ENCODE results near the gene BAD. TPM values are rescaled to one million over a fixed set of nuclear protein-coding genes. Genes with fewer than 3 reads are reported as not detected.

BAD gene
- total and polyA plus RNA-seq, 2 of the 13 experiments (the other 11 are each of a cell fraction or from before 2014, with no cell fraction given): 17.9 to 28.5 TPM

- no peak for TF ChIP-seq RBFOX2 (IDR thresholded peaks at IDR 0.05; ENCODE audit: low read depth, low read length)
- no peak for TF ChIP-seq XRCC5 (optimal IDR thresholded peaks at IDR 0.05; ENCODE audit: low read length)
- no peak for TF ChIP-seq SNAI1 (CRISPR knock-in tag; IDR thresholded peaks at IDR 0.05; ENCODE audit: borderline replicate concordance)
- no peak for TF ChIP-seq BHLHE40 (IDR thresholded peaks at IDR 0.05; ENCODE audit: low read length)
- TF ChIP-seq RAD51 (IDR thresholded peaks at IDR 0.05; ENCODE audit: borderline replicate concordance): no peak
- peak in 1 of 2 experiments; percentile 9; a peak in 1 of 4 replicates for TF ChIP-seq POLR2A (IDR thresholded peaks at IDR 0.05; ENCODE audit: insufficient read depth in 1 of 2, low read depth in 2 of 2, low read length in 2 of 2)
- no peak for TF ChIP-seq NFYC (CRISPR knock-in tag; IDR thresholded peaks at IDR 0.05)
- TF ChIP-seq ZFY (CRISPR knock-in tag; IDR thresholded peaks at IDR 0.05): peak; percentile 3; the same call in 1 of the 2 replicates
- 0 out of 2 replicates have a peak, but pooled peaks have one; percentile 15 for TF ChIP-seq SIN3A (IDR thresholded peaks at IDR 0.05; ENCODE audit: borderline replicate concordance, low read depth, low read length)
- TF ChIP-seq THAP7 (CRISPR knock-in tag; IDR thresholded peaks at IDR 0.05): 0 out of 2 replicates have a peak, but pooled peaks have one; percentile 9
- TF ChIP-seq AHR (CRISPR knock-in tag; IDR thresholded peaks at IDR 0.05): 0 out of 2 replicates have a peak, but pooled peaks have one; percentile 6
These were observed 22.1 kb upstream of the BAD start (continued) for GRCh38 chr11:64306563-64306875.

- CTCF ChIA-PET (ENCODE audit: low intra/inter-chr PET ratio, low total read pairs): interaction anchor here (1.2 kb wide), 1 partner anchor 49 kb away, joined by 3 read pairs; no protein-coding TSS in a partner anchor
- POLR2A ChIA-PET: interaction anchor here (1.0 to 5.5 kb wide), 11 partner anchors 11 to 120 kb away, joined by 3 to 103 read pairs (median 10); partner anchors contain the start of genes BAD, GPR137, NUDT22 and PLCB3
- no peak overlapping the region for H2AFZ ChIP-seq (ENCODE audit: low read length)
- no peaks in the 10 kb centered on the region; a peak in 1 of 5 replicates for H3K27me3 ChIP-seq (ENCODE audit: control insufficient read depth in 1 of 2, insufficient read depth in 2 of 2, low read length in 2 of 2)
- peak; percentile 70 for FAIRE-seq
- H3K4me3 ChIP-seq (replicated peaks in 1 of 3; ENCODE audit: insufficient read depth in 1 of 3, low read depth in 2 of 3, low read length in 3 of 3): peak overlapping the region; percentile 66 to 85 (median 68)
- in situ Hi-C loops (cut with HindIII; ENCODE audit: extremely low pct_ligation_motif_present, low pct_unique_long_range_greater_than_20kb): no loop called here
- TSS peak; percentile 79 for BruUV-seq (replicated peaks)
- peak; percentile 48 for ATAC-seq
- H4K20me1 ChIP-seq (ENCODE audit: insufficient read depth, low read length): no peaks in the 10 kb centered on the region
- H3K36me3 ChIP-seq (replicated peaks in 1 of 2; ENCODE audit: control insufficient read depth in 1 of 2, insufficient read depth in 2 of 2, low read length in 2 of 2): no peaks in the 10 kb centered on the region
- peaks cover 66% of the 10 kb centered on the region for H3K4me1 ChIP-seq (ENCODE audit: insufficient read depth, low read length)
- intact Hi-C loops (cut with micrococcal nuclease; ENCODE audit: unreplicated experiment): loop anchor here (2.0 to 10.0 kb wide), 2 partner anchors 35 to 121 kb away; partner anchors contain the start of gene STIP1
- peak overlapping the region; percentile 97 for H3K4me2 ChIP-seq (ENCODE audit: low read depth, low read length)
- 0% methylated on average over 23 of the region's 71 CpGs for WGBS (ENCODE audit: low lambda C conversion rate)
- peak overlapping the region; percentile 81 for H3K9ac ChIP-seq (ENCODE audit: insufficient read depth, low read depth, low read length)
- peaks cover 15% of the 10 kb centered on the region for H3K79me2 ChIP-seq (ENCODE audit: insufficient read depth, low read length)
- DNase-seq (ENCODE audit: low spot score): peak; percentile 77
- no peaks in the 10 kb centered on the region for H3K9me3 ChIP-seq (ENCODE audit: low read length)
- peak overlapping the region; percentile 82 for H3K27ac ChIP-seq (ENCODE audit: extremely low read length, insufficient read depth, low read length)
- TF ChIP-seq SRSF1 (optimal IDR thresholded peaks at IDR 0.05; ENCODE audit: low read depth, low read length) (no peak), ZNF282 (IDR thresholded peaks at IDR 0.05; ENCODE audit: partially characterized antibody) (no peak), SRSF9 (IDR thresholded peaks at IDR 0.05; ENCODE audit: borderline replicate concordance, insufficient read depth, low read depth, low read length, poor library complexity, severe bottlenecking) (no peak), KAT8 (CRISPR knock-in tag; IDR thresholded peaks at IDR 0.05) (peak; percentile 76), ZIK1 (CRISPR knock-in tag; IDR thresholded peaks at IDR 0.05; ENCODE audit: borderline replicate concordance, low read depth) (no peak), ZBTB43 (CRISPR knock-in tag; conservative IDR thresholded peaks at IDR 0.05) (peak; percentile 71; the same call in 1 of the 2 replicates), ZNF766 (CRISPR knock-in tag; IDR thresholded peaks at IDR 0.05; ENCODE audit: borderline replicate concordance) (peak; percentile 3; the same call in 1 of the 2 replicates), ZNF44 (CRISPR knock-in tag; IDR thresholded peaks at IDR 0.05) (0 out of 2 replicates have a peak, but pooled peaks have one; percentile 4), ARHGAP35 (CRISPR knock-in tag; IDR thresholded peaks at IDR 0.05; ENCODE audit: borderline replicate concordance) (peak; percentile 79; the same call in 1 of the 2 replicates)
These were observed 21.5 kb upstream of the BAD start for GRCh38 chr11:64305691-64306562.
